WERI-Rb-1 (cell line): Measurements from ENCODE around the gene RIMBP2.

ENCODE experiments used
- DNase-seq: peaks from one replicate; pipeline ENCODE4 v3.0.0-alpha.2; 2020
- H3K27ac ChIP-seq: fragments of 250-450 bp; sonication (Bioruptor Pico); 2 replicates; pipeline ENCODE4 v1.5.1; 2020; ENCODE audit warnings: mild to moderate bottlenecking, moderate library complexity
- H3K27me3 ChIP-seq: fragments of 250-450 bp; sonication (Bioruptor Pico); 2 replicates; pipeline ENCODE4 v1.5.1; 2021; ENCODE audit warnings: mild to moderate bottlenecking, low read depth, moderate library complexity; ENCODE audit not compliant: insufficient read depth, severe bottlenecking
- H3K36me3 ChIP-seq: fragments of 250-450 bp; sonication (Bioruptor Pico); 2 replicates; pipeline ENCODE4 v1.5.1; 2020; ENCODE audit warnings: mild to moderate bottlenecking, moderate library complexity
- H3K4me3 ChIP-seq: 2 replicates; pipeline ENCODE4 v1.5.1; 2011; ENCODE audit warnings: low read depth, mild to moderate bottlenecking, control low read depth, low read length
- H3K9me3 ChIP-seq: fragments of 250-450 bp; sonication (Bioruptor Pico); 2 replicates; pipeline ENCODE4 v1.5.1; 2021; ENCODE audit warnings: mild to moderate bottlenecking, moderate library complexity; ENCODE audit not compliant: severe bottlenecking
- CTCF ChIP-seq: IDR thresholded peaks from 2 replicates; pipeline ENCODE4 v1.5.1; 2011; ENCODE audit warnings: low read depth, mild to moderate bottlenecking, control low read depth, inconsistent platforms, low read length

Gene RIMBP2

GRCh38 chr12:130641533-130642184 is 74.4 kb downstream of the RIMBP2 start:
- DNase-seq: no peak
- H3K36me3 ChIP-seq: no peaks in the 10 kb centered on the region
- H3K4me3 ChIP-seq: no peak overlapping the region
- H3K27ac ChIP-seq: no peak overlapping the region
- no peaks in the 10 kb centered on the region for H3K27me3 ChIP-seq
- no peaks in the 10 kb centered on the region for H3K9me3 ChIP-seq
- TF ChIP-seq CTCF: no peak

- DNase-seq: no peak
- Histone ChIP-seq H3K27ac (no peak overlapping the region), H3K36me3 (no peaks in the 10 kb centered on the region), H3K4me3 (no peak overlapping the region), H3K9me3 (no peaks in the 10 kb centered on the region), H3K27me3 (no peaks in the 10 kb centered on the region)
- no peak for TF ChIP-seq CTCF
Observed at GRCh38 chr12:130640901-130641300, 75.2 kb downstream of the RIMBP2 start.

GRCh38 chr12:130640496-130640895 is 75.6 kb downstream of the RIMBP2 start:
- Histone ChIP-seq H3K4me3 (no peak overlapping the region), H3K36me3 (no peaks in the 10 kb centered on the region), H3K9me3 (no peaks in the 10 kb centered on the region), H3K27ac (no peak overlapping the region), H3K27me3 (no peaks in the 10 kb centered on the region)
- DNase-seq: no peak
- TF ChIP-seq CTCF: no peak

DNA sequence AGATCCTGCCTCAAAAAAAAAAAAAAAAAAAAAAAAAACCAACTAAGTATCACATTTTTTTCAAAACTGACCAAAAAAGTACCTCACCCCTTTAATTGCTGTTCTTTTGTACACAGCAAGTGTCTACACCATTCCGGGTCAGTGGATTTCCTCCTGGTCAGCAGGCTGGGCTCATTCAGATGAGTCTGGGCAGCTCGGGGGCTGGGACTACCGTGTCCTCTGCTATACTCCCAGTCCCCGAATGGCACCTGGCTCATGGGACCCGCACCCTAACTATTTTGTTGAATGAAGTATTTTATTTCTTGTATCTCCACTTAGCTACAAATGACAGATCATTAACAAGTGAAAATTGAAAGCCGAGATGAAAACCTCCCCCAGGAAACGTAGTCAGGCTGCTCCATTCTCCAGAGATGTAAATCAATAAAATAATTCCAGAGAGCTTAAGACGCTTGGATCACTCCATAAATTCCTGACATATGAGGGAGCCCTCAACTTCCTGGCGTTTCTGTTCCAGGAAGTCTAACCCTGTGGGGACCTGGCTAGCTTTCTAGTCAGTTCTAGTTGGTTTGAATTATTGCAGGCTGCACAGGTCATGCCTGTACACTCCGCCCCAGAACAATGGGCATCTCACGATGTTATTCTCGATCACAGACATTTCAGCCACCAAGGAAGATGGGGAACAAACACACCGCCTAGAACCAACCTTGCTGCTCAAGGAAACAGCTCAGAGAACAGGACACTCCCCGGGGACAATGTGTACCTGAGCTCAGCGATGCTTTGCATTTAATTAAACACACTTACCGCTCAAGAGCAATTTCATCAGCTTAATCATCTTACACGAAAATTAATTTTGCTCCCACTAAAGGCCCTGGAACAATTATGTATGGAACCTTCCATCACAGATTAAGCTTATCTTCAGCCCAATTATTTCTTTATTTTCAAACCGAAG is 76.3 kb downstream of the RIMBP2 start:
- Histone ChIP-seq H3K36me3 (no peaks in the 10 kb centered on the region), H3K27ac (no peak overlapping the region), H3K27me3 (no peaks in the 10 kb centered on the region)

DNA sequence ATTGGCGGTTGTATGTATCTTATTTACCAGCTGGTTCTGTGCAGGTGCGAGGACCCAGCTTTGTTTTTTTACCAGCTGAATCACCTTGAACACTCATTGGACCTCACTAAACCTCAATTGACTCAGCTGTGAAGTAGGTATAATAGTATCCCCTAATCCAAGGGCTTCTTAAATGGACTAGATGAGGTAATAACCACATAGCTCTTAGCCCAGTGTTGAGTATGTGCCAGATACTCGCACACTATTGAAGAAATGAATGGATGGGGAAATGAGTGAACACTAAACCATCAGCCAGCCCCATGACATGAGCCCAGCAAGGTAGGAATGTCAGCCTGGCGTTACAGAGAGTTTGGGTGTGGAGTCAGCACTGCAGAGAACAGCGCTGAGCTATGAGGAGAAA is 79.7 kb downstream of the RIMBP2 start:
- TF ChIP-seq CTCF: no peak
- no peak overlapping the region for H3K4me3 ChIP-seq
- H3K36me3 ChIP-seq: no peaks in the 10 kb centered on the region
- no peaks in the 10 kb centered on the region for H3K9me3 ChIP-seq
- DNase-seq: no peak
- H3K27ac ChIP-seq: no peak overlapping the region
- no peaks in the 10 kb centered on the region for H3K27me3 ChIP-seq

More for the DNA sequence above, 76.3 kb downstream of the RIMBP2 start:
- Histone ChIP-seq H3K4me3 (no peak overlapping the region), H3K9me3 (no peaks in the 10 kb centered on the region)
- TF ChIP-seq CTCF: no peak
- no peak for DNase-seq
